Occipital lobe (tissue), 2 donors: ENCODE results near the gene SPG7. TPM values are rescaled to one million over a fixed set of nuclear protein-coding genes. Genes with fewer than 3 reads are reported as not detected.

ENCODE experiments used
- DNase-seq: peaks from one replicate; lab custom pipeline; 2025; lab: John Stamatoyannopoulos, UW
- total RNA-seq: library from RNA; depleted of rRNA; stranded (reverse); fragments of >200 nt; gene quantifications from one replicate; pipeline ENCODE4 v1.2.3, GENCODE V29; 2014

The SPG7 gene
- total RNA-seq, 1 donor from 2014 or later = 78.1 TPM

- no peak for DNase-seq
These were observed 23.1 kb upstream of the SPG7 start for GRCh38 chr16:89484923-89485679.

GRCh38 chr16:89485701-89486246 is 22.4 kb upstream of the SPG7 start:
- no peak for DNase-seq

- peak; percentile 71 for DNase-seq
These were observed 18.9 kb upstream of the SPG7 start for GRCh38 chr16:89489040-89489897.

GRCh38 chr16:89489898-89490438 is 18.2 kb upstream of the SPG7 start:
- DNase-seq = no peak

- DNase-seq = peak; percentile 99
These were observed 17.6 kb upstream of the SPG7 start, which contains the start of gene ANKRD11 for GRCh38 chr16:89490439-89491237. TSS of gene ANKRD11 (minus strand) at chr16:89490561. CDS start at chr16:89317019, 173,542 bp downstream.

GRCh38 chr16:89491238-89491869 is 16.8 kb upstream of the SPG7 start:
- no peak for DNase-seq

- no peak for DNase-seq
These were observed 16.1 kb upstream of the SPG7 start for GRCh38 chr16:89491974-89492687.

GRCh38 chr16:89493776-89494175 is 14.4 kb upstream of the SPG7 start:
- DNase-seq = no peak

GRCh38 chr16:89495121-89495520 is 13.1 kb upstream of the SPG7 start:
- DNase-seq = no peak

GRCh38 chr16:89498839-89499238 is 9.4 kb upstream of the SPG7 start:
- no peak for DNase-seq

- DNase-seq = no peak
These were observed 8.4 kb upstream of the SPG7 start for GRCh38 chr16:89499767-89500166.

- DNase-seq = no peak
These were observed 5.9 kb upstream of the SPG7 start for GRCh38 chr16:89502081-89502843.

- DNase-seq = no peak
These were observed 4.1 kb upstream of the SPG7 start for GRCh38 chr16:89504091-89504490.

- DNase-seq = peak; percentile 23
These were observed 2.7 kb upstream of the SPG7 start for GRCh38 chr16:89505204-89506112.

GRCh38 chr16:89506113-89506504 is 2.1 kb upstream of the SPG7 start:
- no peak for DNase-seq

GRCh38 chr16:89506791-89507191 is 1.4 kb upstream of the SPG7 start:
- DNase-seq = no peak

- peak; percentile 45 for DNase-seq
These were observed 879 bp upstream of the SPG7 start for GRCh38 chr16:89507214-89507833.

- no peak for DNase-seq
These were observed 2.3 kb downstream of the SPG7 start for GRCh38 chr16:89510526-89510925.
